GM15510 (cell line): ENCODE results near the gene ABLIM2.

Experiments
- POLR2A ChIP-seq: IDR thresholded peaks from 3 replicates; pipeline ENCODE4 v1.6.1; 2011; ENCODE audit warnings: borderline replicate concordance; ENCODE audit not compliant: insufficient read length; ENCODE audit errors: extremely low read depth

Gene ABLIM2

GRCh38 chr4:7941965-7942496, 216.6 kb downstream of the ABLIM2 start:
- no peak for TF ChIP-seq POLR2A

- no peak for TF ChIP-seq POLR2A
Measured at GRCh38 chr4:7941111-7941964, 217.3 kb downstream of the ABLIM2 start.

- TF ChIP-seq POLR2A, result no peak
Measured at GRCh38 chr4:7939377-7940108, 219.1 kb downstream of the ABLIM2 start, which contains the start of gene AFAP1. Gene AFAP1, minus strand, starts transcription at chr4:7939861. Its CDS starts 67,783 bp downstream, at chr4:7872078.

DNA sequence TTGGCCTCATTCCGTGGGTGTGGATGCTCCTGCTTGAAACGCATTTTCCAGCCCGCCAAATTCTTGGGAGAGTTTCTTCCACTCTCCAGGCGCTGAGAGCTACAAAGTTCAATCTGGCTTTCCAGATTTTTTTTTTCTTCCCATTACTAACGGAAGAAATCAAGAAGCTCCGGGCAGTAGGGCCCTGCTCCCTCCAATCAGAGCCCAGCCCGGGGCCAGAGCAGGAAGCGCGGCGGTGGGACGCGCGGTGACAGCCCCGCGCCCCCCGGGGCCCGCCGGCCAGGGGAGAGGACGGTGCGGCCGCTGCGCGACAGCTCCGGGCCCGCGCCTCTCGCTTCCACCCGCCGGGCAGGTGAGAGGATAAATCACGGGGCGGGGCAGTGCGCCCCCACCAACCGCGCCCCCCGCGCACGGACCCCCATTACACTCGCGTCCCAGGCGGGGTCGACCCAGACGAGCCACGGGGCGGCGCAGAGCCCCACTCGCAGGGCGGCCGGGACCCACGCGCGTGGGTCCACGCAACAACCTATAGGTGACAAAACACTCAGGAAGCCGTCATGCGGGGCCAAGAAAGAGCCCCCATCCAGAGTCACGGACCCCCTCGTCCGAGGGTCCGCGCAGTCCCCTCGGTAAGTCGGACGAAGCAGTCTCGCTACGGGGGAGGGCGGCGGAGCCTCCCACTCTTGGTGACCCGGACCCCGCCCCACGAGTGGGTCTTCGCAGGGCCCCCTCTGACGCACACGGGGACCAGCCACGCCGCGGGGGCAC, 219.8 kb downstream of the ABLIM2 start:
- no peak for TF ChIP-seq POLR2A

DNA sequence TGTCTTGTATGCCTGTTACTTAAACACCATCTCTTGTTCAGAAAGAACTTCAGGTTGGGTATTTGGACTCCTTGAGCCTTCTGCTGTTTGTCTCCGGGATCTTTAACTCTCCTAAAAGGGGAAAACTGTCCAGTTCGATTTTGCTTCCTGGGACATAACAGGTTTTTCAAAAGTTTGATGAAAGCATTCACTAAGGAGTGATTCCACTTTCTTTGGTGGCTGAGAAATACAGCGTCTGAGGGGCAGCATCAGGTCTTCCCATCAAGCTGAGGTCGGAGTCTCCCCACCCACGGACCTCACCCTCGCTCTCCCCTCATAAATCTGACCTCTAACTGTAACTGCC, 220.4 kb downstream of the ABLIM2 start:
- TF ChIP-seq POLR2A, result no peak

GRCh38 chr4:7937006-7937405, 221.6 kb downstream of the ABLIM2 start:
- no peak for TF ChIP-seq POLR2A

DNA sequence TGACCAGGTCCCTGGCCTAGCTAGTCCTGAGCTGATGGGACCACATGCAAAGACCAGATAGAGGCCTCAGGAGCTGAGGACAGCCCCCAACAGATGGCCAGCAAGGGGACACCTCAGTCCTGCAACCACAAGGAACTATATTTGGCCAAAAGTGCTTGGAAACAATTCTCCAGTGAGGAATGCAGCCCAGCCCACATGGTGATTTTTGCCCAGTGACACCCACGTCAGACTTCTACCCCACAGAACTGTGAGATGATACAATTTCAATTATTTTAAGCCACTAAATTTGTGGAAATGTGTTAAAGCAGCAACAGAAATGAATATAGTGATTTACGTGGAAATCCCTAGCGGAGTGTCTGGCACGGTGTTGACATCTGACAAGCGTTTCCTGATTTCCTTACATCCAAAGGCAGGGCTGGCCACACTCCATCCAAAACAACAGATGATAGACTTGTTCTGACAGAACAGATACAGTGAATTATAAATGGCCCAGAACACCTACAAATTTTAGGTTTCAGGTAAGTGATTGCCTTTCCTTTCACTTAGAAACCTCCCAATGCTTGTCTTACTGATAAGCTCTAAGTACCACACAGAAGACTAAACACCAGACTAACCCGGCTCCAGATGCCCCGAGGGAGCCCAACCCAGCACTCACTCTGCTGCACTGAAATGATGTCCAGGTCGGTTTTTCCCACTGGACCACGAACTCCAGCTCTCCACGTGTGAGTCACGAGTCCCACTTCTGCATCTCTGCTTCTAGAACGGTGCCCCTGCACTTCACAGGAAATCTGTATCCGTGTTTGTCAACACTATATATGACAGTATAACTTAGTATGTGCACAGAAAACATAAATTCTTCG, 224.7 kb downstream of the ABLIM2 start:
- TF ChIP-seq POLR2A, result no peak

DNA sequence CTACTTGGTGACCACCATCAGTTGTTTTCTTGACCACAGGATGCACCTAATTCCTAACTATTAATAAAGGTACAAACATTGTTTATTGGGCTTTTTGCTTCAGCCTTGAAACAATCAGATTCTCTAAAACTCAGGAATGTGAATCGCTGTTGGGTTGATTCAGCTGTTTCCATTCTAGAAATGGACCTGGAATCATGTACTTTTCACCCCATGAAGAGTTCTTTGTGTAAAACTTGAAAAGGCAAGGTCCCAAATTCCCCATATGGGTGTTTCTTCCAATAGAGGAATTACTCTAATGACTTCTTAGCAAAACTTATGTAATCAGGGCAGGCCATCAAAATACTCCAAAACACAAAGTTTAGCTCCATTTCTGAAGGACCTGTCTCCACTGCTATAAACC, 226.3 kb downstream of the ABLIM2 start:
- TF ChIP-seq POLR2A, result no peak

GRCh38 chr4:7929118-7929951, 229.3 kb downstream of the ABLIM2 start:
- no peak for TF ChIP-seq POLR2A

- TF ChIP-seq POLR2A, result no peak
Measured at GRCh38 chr4:7928711-7929110, 229.9 kb downstream of the ABLIM2 start.

GRCh38 chr4:7926822-7927221, 231.8 kb downstream of the ABLIM2 start:
- no peak for TF ChIP-seq POLR2A

DNA sequence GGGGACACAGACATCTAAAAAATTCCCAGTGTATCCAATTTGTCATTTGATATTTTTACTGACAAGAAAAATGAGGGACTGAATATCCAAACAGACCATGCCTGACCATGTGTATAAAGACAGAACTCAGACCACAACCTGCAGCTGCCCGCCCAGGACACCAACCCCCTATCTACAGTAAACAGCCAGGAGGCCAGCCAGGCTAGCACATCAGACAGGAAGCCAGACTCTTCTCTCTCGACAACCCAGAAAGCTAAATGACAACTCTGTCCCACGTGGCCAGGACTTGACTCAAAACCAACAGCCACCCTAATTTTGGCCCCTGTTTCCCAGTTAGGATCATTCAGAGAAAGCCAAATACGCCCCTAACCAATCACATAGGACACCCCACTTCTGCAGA, 234.0 kb downstream of the ABLIM2 start:
- TF ChIP-seq POLR2A, result no peak

- TF ChIP-seq POLR2A, result no peak
Measured at GRCh38 chr4:7924163-7924562, 234.4 kb downstream of the ABLIM2 start.
